Activated naive CD4-positive, alpha-beta T cell treated with anti-CD3 and anti-CD28 coated beads, Interleukin-2, amount 50 U/mL, for 24 hours (primary cell): ENCODE data around the gene DNAL4.

Source experiments
- H3K27ac Mint-ChIP-seq: one replicate; pipeline ENCODE4 v1.8.0; 2021; ENCODE audit warnings: mild to moderate bottlenecking, mixed read lengths
- H3K27me3 Mint-ChIP-seq: one replicate; pipeline ENCODE4 v1.8.0; 2021; ENCODE audit warnings: mixed read lengths
- H3K36me3 Mint-ChIP-seq: one replicate; pipeline ENCODE4 v1.8.0; 2021; ENCODE audit warnings: mixed read lengths
- H3K4me1 Mint-ChIP-seq: one replicate; pipeline ENCODE4 v1.8.0; 2021; ENCODE audit warnings: mixed read lengths
- H3K4me3 Mint-ChIP-seq: one replicate; pipeline ENCODE4 v1.8.0; 2021; ENCODE audit warnings: mild to moderate bottlenecking, mixed read lengths
- H3K9me3 Mint-ChIP-seq: one replicate; pipeline ENCODE4 v1.8.0; 2021; ENCODE audit warnings: mixed read lengths

Gene DNAL4

DNA sequence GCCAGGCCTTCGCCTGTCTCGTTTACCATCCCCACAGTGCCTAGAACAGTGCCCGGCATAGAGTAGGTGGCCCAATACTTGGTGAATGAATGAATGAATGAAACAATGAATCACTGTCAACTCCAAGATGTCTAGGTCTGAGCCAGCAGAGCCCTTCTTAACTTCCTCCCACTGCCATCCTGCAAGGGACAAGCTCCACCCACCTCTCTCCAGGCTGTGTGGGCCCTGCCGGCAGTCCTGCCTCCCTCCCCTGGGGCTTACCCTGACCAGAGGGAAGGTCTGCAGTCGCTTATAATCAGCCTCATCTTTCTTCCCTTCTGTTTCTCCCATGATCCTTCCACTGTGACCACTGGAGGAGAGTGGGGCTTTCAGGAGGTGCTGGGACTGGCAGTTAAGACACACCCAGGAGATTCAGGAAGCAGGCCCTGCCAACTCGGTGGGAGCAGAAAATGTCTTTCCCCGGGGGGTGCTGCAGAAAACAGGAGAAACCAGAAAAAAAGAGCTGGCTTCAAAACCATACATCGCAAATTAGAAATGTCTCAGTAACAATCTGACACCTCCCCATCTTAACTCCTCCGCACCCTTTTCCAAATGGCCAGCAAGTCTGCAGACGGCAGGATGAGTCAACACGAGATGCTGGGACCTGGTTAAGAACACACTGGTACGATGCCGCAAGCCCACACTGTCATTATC is 11.4 kb downstream of the DNAL4 start:
- H3K27me3 Mint-ChIP-seq: no peaks in the 10 kb centered on the region
- peaks cover 17% of the 10 kb centered on the region for H3K4me1 Mint-ChIP-seq
- no peak overlapping the region for H3K27ac Mint-ChIP-seq
- H3K4me3 Mint-ChIP-seq: no peak overlapping the region
- H3K9me3 Mint-ChIP-seq: no peaks in the 10 kb centered on the region
- peaks cover 13% of the 10 kb centered on the region for H3K36me3 Mint-ChIP-seq

DNA sequence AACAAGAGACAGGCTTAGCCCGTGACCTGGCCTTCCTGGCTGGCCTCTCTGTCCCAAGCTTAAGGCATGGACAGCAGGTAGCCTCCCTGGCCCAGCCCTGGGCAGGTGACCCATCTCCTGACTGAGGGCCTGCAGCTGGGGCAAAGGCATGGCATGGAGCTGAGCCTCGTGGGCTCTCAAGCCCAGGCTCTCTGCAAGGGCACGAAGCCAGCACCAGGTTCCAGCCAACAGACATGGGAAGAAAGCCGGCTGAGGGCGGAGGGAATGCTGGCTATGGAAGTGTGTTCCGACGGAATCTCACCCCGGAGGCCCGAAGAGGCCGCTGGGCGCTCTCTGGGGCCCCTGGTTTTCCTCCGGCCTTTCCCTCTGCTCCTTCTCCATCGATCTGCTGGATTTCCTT is 12.9 kb downstream of the DNAL4 start:
- Mint-ChIP-seq H3K4me1 (peaks cover 17% of the 10 kb centered on the region), H3K9me3 (no peaks in the 10 kb centered on the region), H3K27me3 (no peaks in the 10 kb centered on the region), H3K36me3 (peaks cover 13% of the 10 kb centered on the region), H3K27ac (no peak overlapping the region), H3K4me3 (no peak overlapping the region)

DNA sequence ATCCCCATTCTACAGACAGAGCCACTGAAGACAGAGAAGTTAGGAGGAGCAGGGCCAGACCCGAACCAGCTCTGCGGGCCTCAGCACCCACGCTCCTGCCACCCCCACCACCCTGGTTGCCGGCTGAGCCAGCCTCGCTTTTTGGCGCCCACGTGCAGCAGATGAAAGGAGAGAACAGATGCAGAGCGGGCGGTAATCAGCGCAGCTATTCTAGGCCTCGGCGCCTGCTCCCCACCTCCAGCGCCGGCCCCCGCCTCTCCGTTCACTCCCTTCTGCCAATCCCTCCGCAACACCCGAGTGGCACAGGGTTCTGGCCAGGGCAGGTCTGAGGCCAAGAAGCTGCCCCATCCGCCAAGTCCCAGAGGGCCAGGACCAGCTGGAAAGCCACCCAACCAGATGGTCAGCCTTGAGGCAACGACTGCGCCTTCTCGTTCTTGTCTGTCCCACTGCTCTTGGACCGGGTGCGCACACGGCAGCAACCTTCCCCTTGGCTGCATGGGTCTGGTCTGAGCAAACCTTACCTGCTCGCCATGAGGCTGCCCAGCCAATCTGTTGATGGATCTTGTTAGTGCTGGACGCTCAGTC is 16.8 kb downstream of the DNAL4 start:
- Mint-ChIP-seq H3K4me3 (no peak overlapping the region), H3K4me1 (peaks cover 5% of the 10 kb centered on the region), H3K36me3 (peaks cover 11% of the 10 kb centered on the region), H3K27me3 (no peaks in the 10 kb centered on the region), H3K9me3 (no peaks in the 10 kb centered on the region), H3K27ac (no peak overlapping the region)

- Mint-ChIP-seq H3K27me3 (no peaks in the 10 kb centered on the region), H3K27ac (no peak overlapping the region), H3K9me3 (no peaks in the 10 kb centered on the region), H3K4me1 (no peaks in the 10 kb centered on the region), H3K4me3 (no peak overlapping the region), H3K36me3 (peaks cover 2% of the 10 kb centered on the region)
Observed at GRCh38 chr22:38776086-38776485, 17.9 kb downstream of the DNAL4 start.

- Mint-ChIP-seq H3K36me3 (peaks cover 2% of the 10 kb centered on the region), H3K27me3 (no peaks in the 10 kb centered on the region), H3K27ac (no peak overlapping the region), H3K9me3 (no peaks in the 10 kb centered on the region), H3K4me1 (no peaks in the 10 kb centered on the region), H3K4me3 (no peak overlapping the region)
Observed at GRCh38 chr22:38775656-38776055, 18.3 kb downstream of the DNAL4 start.

DNA sequence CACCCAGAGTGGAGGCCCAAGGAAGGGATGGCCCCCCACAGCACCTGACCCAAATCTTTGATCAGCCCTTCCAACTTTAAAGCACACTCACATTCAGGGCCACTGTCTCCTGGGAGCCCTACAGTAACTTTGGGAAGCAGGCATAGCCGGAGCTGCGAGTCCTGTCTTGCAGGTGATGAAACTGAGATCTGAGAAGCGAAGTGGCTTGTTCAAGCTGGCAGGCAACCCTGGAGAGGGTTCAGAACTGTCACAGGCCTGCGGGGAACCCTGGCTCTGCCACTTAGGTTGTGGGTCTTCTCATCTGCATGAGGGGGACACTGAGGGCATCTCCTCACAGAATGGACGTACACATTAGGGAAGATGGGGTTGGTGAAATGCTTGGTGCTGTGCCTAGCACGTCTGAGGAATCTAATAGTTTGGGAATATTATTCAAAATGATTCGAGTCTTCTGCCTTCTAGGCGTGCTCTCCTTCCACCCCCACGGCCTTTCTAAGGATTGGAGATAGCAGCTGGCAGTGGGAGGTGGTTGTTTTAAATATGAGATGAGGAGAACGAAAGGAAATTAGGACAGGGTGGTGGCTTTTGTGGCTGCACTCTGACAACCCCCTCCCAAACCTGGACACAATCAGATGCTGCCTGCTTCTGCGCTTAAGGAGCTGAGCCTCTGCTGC is 19.3 kb downstream of the DNAL4 start:
- Mint-ChIP-seq H3K4me1 (no peaks in the 10 kb centered on the region), H3K4me3 (no peak overlapping the region), H3K36me3 (no peaks in the 10 kb centered on the region), H3K9me3 (no peaks in the 10 kb centered on the region), H3K27me3 (no peaks in the 10 kb centered on the region), H3K27ac (no peak overlapping the region)

DNA sequence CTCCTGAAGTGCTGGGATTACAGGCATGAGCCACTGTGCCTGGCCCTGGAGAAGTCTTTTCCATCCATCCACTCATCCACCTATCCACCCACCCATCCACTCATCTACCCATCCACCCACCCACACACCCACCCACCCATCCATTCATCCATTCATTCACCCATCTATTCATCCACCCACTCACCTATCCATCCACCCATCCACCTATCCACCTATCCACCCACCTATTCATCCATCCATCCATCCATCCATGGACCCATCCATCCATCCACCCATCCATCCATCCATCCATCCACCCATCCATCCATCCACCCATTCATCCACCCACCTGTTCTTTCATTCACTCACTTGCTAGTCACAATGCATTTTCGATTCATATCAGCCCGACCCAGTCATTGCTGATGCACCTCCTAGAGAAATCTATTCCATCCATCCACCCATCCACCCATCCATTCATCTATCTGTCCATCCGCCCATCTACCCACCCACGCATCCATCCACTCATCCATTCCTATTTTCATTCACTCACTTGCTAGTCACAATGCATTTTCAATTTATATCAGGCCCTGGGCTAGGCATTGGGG is 20.5 kb downstream of the DNAL4 start:
- H3K9me3 Mint-ChIP-seq: no peaks in the 10 kb centered on the region
- H3K4me3 Mint-ChIP-seq: no peak overlapping the region
- H3K4me1 Mint-ChIP-seq: peaks cover 4% of the 10 kb centered on the region
- no peaks in the 10 kb centered on the region for H3K27me3 Mint-ChIP-seq
- H3K27ac Mint-ChIP-seq: no peak overlapping the region
- no peaks in the 10 kb centered on the region for H3K36me3 Mint-ChIP-seq

DNA sequence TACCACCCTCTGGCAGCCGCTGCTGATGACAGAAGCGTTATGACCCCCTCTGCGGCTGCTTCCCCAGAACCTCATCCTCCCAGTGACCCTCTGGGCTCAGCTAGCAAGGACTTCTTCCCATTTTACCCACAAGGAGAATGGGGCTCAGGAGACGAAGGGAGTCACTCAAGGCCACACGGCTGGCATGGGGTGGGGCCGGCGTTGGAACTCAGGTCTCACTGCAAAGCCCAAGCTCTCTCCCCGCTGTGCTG is 21.4 kb downstream of the DNAL4 start:
- Mint-ChIP-seq H3K36me3 (no peaks in the 10 kb centered on the region), H3K4me1 (peaks cover 4% of the 10 kb centered on the region), H3K9me3 (no peaks in the 10 kb centered on the region), H3K27ac (no peak overlapping the region), H3K27me3 (no peaks in the 10 kb centered on the region), H3K4me3 (no peak overlapping the region)

GRCh38 chr22:38770257-38770949 is 23.5 kb downstream of the DNAL4 start:
- Mint-ChIP-seq H3K27ac (no peak overlapping the region), H3K36me3 (no peaks in the 10 kb centered on the region), H3K4me3 (no peak overlapping the region)

DNA sequence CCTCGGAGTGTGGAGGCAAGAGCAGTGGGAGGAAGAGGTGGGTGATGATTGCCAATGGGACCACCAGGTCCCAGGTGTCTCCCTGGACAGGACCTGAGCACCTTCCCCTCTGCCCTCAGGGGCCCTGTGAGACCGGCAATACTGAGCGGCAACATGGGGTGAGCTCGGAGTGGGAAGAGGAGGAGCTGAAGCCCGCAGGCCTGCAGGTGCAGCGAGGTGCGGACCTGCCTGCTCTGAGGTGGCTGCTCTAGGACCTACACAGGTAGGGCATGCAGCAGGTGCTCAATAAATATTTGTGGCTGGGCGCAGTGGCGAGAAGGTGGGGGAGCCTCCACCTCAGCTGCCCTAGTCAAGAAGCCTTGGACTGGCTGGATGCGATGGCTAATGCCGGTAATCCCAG is 25.9 kb downstream of the DNAL4 start:
- H3K4me3 Mint-ChIP-seq: no peak overlapping the region
- no peak overlapping the region for H3K27ac Mint-ChIP-seq
- H3K27me3 Mint-ChIP-seq: no peaks in the 10 kb centered on the region
- peaks cover 13% of the 10 kb centered on the region for H3K4me1 Mint-ChIP-seq
- H3K9me3 Mint-ChIP-seq: no peaks in the 10 kb centered on the region
- H3K36me3 Mint-ChIP-seq: no peaks in the 10 kb centered on the region

More at GRCh38 chr22:38770257-38770949, 23.5 kb downstream of the DNAL4 start:
- H3K4me1 Mint-ChIP-seq: peaks cover 13% of the 10 kb centered on the region
- H3K27me3 Mint-ChIP-seq: no peaks in the 10 kb centered on the region
- no peaks in the 10 kb centered on the region for H3K9me3 Mint-ChIP-seq

GRCh38 chr22:38767313-38767712 is 26.6 kb downstream of the DNAL4 start:
- H3K9me3 Mint-ChIP-seq: no peaks in the 10 kb centered on the region
- H3K36me3 Mint-ChIP-seq: no peaks in the 10 kb centered on the region
- no peak overlapping the region for H3K27ac Mint-ChIP-seq
- peaks cover 13% of the 10 kb centered on the region for H3K4me1 Mint-ChIP-seq
- H3K4me3 Mint-ChIP-seq: no peak overlapping the region
- H3K27me3 Mint-ChIP-seq: no peaks in the 10 kb centered on the region

GRCh38 chr22:38766076-38766777 is 27.7 kb downstream of the DNAL4 start:
- Mint-ChIP-seq H3K27ac (no peak overlapping the region), H3K36me3 (no peaks in the 10 kb centered on the region), H3K4me1 (peaks cover 13% of the 10 kb centered on the region), H3K4me3 (no peak overlapping the region), H3K27me3 (no peaks in the 10 kb centered on the region), H3K9me3 (no peaks in the 10 kb centered on the region)

DNA sequence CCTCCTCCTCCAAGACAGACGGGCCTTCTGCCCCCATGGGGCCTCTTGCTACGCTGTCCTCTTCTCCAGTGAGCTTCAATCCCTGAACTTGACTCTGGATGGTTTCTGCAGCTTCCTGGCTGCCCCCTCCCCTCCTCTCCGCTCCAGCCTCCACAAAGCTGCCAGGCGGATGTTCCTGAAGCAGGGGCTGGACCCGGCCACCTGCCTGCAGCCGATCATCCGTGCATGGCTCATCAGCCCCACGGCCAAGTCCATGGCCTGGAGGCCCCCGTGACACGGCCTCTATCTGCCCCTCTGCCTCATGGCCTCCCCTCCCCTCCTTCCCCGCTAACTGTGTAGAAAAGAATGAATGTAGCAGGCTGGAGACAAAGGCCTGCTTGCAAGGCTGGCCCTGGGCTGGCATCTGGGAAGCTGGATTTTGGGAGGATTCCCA is 31.4 kb downstream of the DNAL4 start:
- no peak overlapping the region for H3K4me3 Mint-ChIP-seq
- H3K4me1 Mint-ChIP-seq: peaks cover 33% of the 10 kb centered on the region
- H3K9me3 Mint-ChIP-seq: no peaks in the 10 kb centered on the region
- no peaks in the 10 kb centered on the region for H3K27me3 Mint-ChIP-seq
- no peaks in the 10 kb centered on the region for H3K36me3 Mint-ChIP-seq
- no peak overlapping the region for H3K27ac Mint-ChIP-seq

DNA sequence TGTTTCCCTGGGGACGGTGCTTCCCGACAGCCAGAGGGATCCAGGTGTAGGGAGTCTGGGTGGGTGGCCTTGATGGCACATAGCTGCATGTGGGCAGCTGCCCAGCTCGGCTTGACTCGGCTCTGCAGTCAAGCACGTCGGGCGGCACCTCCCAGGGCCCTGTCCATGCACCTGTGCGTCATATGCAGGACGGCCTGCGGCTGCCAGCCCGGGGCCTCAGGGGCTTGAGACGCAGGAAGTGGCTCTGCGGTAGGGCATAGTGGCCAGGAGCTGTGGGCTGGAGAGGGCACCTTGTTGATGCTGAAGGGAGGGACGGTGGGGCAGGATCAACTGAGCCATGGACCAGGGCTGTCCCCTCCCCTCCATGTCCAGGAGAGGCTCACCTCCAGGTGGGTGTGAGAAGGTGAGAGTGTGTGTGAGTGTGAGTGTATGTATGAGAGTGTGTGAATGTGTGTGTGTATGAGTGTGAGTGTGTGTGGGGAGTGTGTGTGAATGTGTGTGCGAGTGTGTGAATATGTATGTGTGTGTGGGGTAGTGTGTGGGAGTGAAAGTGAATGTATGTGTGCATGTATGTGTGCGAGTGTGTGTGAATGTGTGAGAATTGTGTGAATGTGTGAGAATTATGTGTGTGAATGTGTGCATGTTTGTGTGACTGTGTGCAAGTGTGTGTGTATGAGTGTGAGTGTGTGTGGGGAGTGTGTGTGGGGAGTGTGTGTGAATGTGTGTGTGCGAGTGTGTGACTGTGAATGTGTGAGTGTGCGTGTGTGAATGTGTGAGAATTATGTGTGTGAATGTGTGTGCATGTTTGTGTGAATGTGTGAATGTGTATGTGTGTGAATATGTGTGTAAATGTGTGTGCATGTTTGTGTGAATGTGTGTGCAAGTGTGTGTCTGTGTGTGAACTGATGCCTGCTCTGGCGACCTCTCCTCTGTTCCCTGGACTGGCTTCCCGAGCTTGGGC is 32.5 kb downstream of the DNAL4 start:
- Mint-ChIP-seq H3K4me1 (peaks cover 43% of the 10 kb centered on the region), H3K4me3 (no peak overlapping the region), H3K9me3 (no peaks in the 10 kb centered on the region), H3K27me3 (no peaks in the 10 kb centered on the region), H3K27ac (no peak overlapping the region), H3K36me3 (no peaks in the 10 kb centered on the region)
